Spleen (tissue), 7 donors: ENCODE results near the gene NRCAM.

Source experiments
- CTCF ChIP-seq, 11 experiments: fragments of 200-600 bp in 7 of 11; fragments of 450-650 bp in 4 of 11; sonication (generic) in 4 of 11; IDR thresholded peaks in 8 of 11; conservative IDR thresholded peaks in 3 of 11; 1 replicate in 7 of 11; 2 replicates in 4 of 11; pipeline versions ENCODE4 v1.4.0 to v1.8.0; 2016 to 2021; ENCODE audit warnings: antibody characterized with exemption in 11 of 11, inconsistent platforms in 4 of 11, mild to moderate bottlenecking in 1 of 11
- POLR2A ChIP-seq, 3 donors: fragments of 450-650 bp; IDR thresholded peaks; one replicate each; pipeline ENCODE4 v1.5.1; 2017; ENCODE audit warnings: antibody characterized with exemption in 3 of 3, mild to moderate bottlenecking in 1 of 3
- POLR2AphosphoS5 ChIP-seq, 3 donors: sonication (generic); formaldehyde crosslinking; IDR thresholded peaks; one replicate each; pipeline ENCODE4 v1.5.1; 2017; ENCODE audit warnings: antibody characterized with exemption in 3 of 3
- donor health status: DM: no; HTN: no; CAD: no; lungs with moderate emphysema.
- donor health status: DM: no; HTN: no; CAD: no.
- donor health status: DM: no; HTN: no; CAD: no.

- no peak for TF ChIP-seq POLR2AphosphoS5 (IDR thresholded peaks at IDR 0.05)
- no peak for TF ChIP-seq POLR2A (IDR thresholded peaks at IDR 0.05)
- TF ChIP-seq CTCF (IDR thresholded peaks at IDR 0.05 in 8 of 11, conservative IDR thresholded peaks at IDR 0.05 in 3 of 11) = no peak
These were observed 23.5 kb upstream of the NRCAM start for GRCh38 chr7:108479751-108480150.
